Mesendoderm (in vitro differentiated cells): ENCODE data around the gene HEY2.

Experiments used
- DNase-seq: peaks from one replicate; pipeline ENCODE4 v3.0.0; 2013
- H2AK5ac ChIP-seq: 2 replicates; pipeline ENCODE4 v1.6.1; 2013; ENCODE audit warnings: low read length, inconsistent platforms
- H2BK120ac ChIP-seq: 2 replicates; pipeline ENCODE4 v1.6.1; 2013; ENCODE audit warnings: low read depth, mild to moderate bottlenecking, low read length, moderate library complexity, mixed read lengths
- H2BK15ac ChIP-seq: replicated peaks from 2 replicates; pipeline ENCODE4 v1.6.1; 2013; ENCODE audit warnings: low read depth, mild to moderate bottlenecking, moderate library complexity
- H2BK5ac ChIP-seq: 2 replicates; pipeline ENCODE4 v1.6.1; 2013; ENCODE audit warnings: low read length, inconsistent platforms
- H3K18ac ChIP-seq: 2 replicates; pipeline ENCODE4 v1.6.1; 2013; ENCODE audit warnings: mild to moderate bottlenecking, low read length, mixed read lengths
- H3K23ac ChIP-seq: one replicate; pipeline ENCODE4 v1.6.1; 2013; ENCODE audit warnings: low read length
- H3K27ac ChIP-seq: 2 replicates; pipeline ENCODE4 v1.5.1; 2013; ENCODE audit warnings: low read depth, mild to moderate bottlenecking, inconsistent platforms, low read length, moderate library complexity
- H3K27me3 ChIP-seq: 2 replicates; pipeline ENCODE4 v1.6.1; 2013; ENCODE audit warnings: low read length, control low read depth, mild to moderate bottlenecking, inconsistent platforms; ENCODE audit not compliant: insufficient read depth, poor library complexity
- H3K36me3 ChIP-seq: 2 replicates; pipeline ENCODE4 v1.6.1; 2013; ENCODE audit warnings: low read length, inconsistent platforms; ENCODE audit not compliant: control insufficient read depth, insufficient read depth
- H3K4ac ChIP-seq: one replicate; pipeline ENCODE4 v1.6.1; 2013; ENCODE audit warnings: low read depth, mild to moderate bottlenecking, low read length, moderate library complexity
- H3K4me1 ChIP-seq: 2 replicates; pipeline ENCODE4 v1.6.1; 2013; ENCODE audit warnings: low read depth, low read length, inconsistent platforms; ENCODE audit not compliant: control insufficient read depth
- H3K4me2 ChIP-seq: 2 replicates; pipeline ENCODE4 v1.6.1; 2013; ENCODE audit warnings: low read length
- H3K4me3 ChIP-seq: 2 replicates; pipeline ENCODE4 v1.5.1; 2013; ENCODE audit warnings: mild to moderate bottlenecking, low read length
- H3K56ac ChIP-seq: one replicate; pipeline ENCODE4 v1.6.1; 2013; ENCODE audit warnings: low read length
- H3K79me1 ChIP-seq: 2 replicates; pipeline ENCODE4 v1.6.1; 2013; ENCODE audit warnings: low read length, inconsistent platforms
- H3K79me2 ChIP-seq: 2 replicates; pipeline ENCODE4 v1.6.1; 2013; ENCODE audit warnings: mild to moderate bottlenecking, low read length; ENCODE audit not compliant: control insufficient read depth, insufficient read depth
- H3K9ac ChIP-seq: 2 replicates; pipeline ENCODE4 v1.6.1; 2013; ENCODE audit warnings: low read length, inconsistent platforms
- H4K5ac ChIP-seq: one replicate; pipeline ENCODE4 v1.6.1; 2013; ENCODE audit warnings: low read length
- H4K8ac ChIP-seq: one replicate; pipeline ENCODE4 v1.6.1; 2013; ENCODE audit warnings: low read depth, mild to moderate bottlenecking, control low read depth, low read length, moderate library complexity
- WGBS: extraction: QIAGEN DNeasy Blood & Tissue Kit; methylation state at CpG from one replicate; pipeline ENCODE4 v1.1.7; 2013; ENCODE audit warnings: low lambda C conversion rate, missing lambda C conversion rate; ENCODE audit not compliant: insufficient coverage; ENCODE audit errors: extremely low coverage; 5-methylcytosine and 5-hydroxymethylcytosine counted together

HEY2 gene

GRCh38 chr6:125753937-125754259 is 4.5 kb downstream of the HEY2 start:
- Histone ChIP-seq H3K23ac (no peak overlapping the region), H3K56ac (no peak overlapping the region), H3K4me2 (no peak overlapping the region), H3K4me1 (no peaks in the 10 kb centered on the region), H2BK120ac (no peak overlapping the region), H3K79me1 (no peaks in the 10 kb centered on the region), H3K36me3 (peaks cover 5% of the 10 kb centered on the region), H2BK15ac (no peak overlapping the region), H3K79me2 (peaks cover 2% of the 10 kb centered on the region), H3K4me3 (no peak overlapping the region), H4K8ac (no peak overlapping the region), H2BK5ac (no peak overlapping the region), H3K27ac (no peak overlapping the region), H3K4ac (no peak overlapping the region), H3K18ac (no peak overlapping the region), H4K5ac (no peak overlapping the region), H3K27me3 (no peaks in the 10 kb centered on the region), H2AK5ac (no peak overlapping the region), H3K9ac (no peak overlapping the region)
- DNase-seq: no peak

- Histone ChIP-seq H4K8ac (no peak overlapping the region), H3K79me2 (peaks cover 2% of the 10 kb centered on the region), H3K27me3 (no peaks in the 10 kb centered on the region), H3K18ac (no peak overlapping the region), H2BK15ac (no peak overlapping the region), H3K4me3 (no peak overlapping the region), H2AK5ac (no peak overlapping the region), H3K4me1 (no peaks in the 10 kb centered on the region), H2BK120ac (no peak overlapping the region), H3K27ac (no peak overlapping the region), H3K4me2 (no peak overlapping the region), H3K23ac (no peak overlapping the region), H3K9ac (no peak overlapping the region), H3K4ac (no peak overlapping the region), H2BK5ac (no peak overlapping the region), H4K5ac (no peak overlapping the region), H3K79me1 (no peaks in the 10 kb centered on the region), H3K36me3 (peaks cover 5% of the 10 kb centered on the region), H3K56ac (no peak overlapping the region)
- WGBS: no CpG with 5 or more reads among the region's 2 CpGs
- DNase-seq: no peak
Observed at GRCh38 chr6:125754566-125754965, 5.1 kb downstream of the HEY2 start.

GRCh38 chr6:125759184-125759902 is 9.9 kb downstream of the HEY2 start:
- Histone ChIP-seq H3K9ac (no peak overlapping the region), H3K4me1 (no peaks in the 10 kb centered on the region), H3K79me1 (no peaks in the 10 kb centered on the region), H2BK5ac (no peak overlapping the region), H3K4ac (no peak overlapping the region), H2AK5ac (no peak overlapping the region), H3K79me2 (no peaks in the 10 kb centered on the region), H3K27me3 (no peaks in the 10 kb centered on the region), H4K5ac (no peak overlapping the region), H2BK120ac (no peak overlapping the region), H3K4me2 (no peak overlapping the region), H4K8ac (no peak overlapping the region), H3K4me3 (no peak overlapping the region), H3K23ac (no peak overlapping the region), H3K27ac (no peak overlapping the region), H3K18ac (no peak overlapping the region), H3K36me3 (peaks cover 6% of the 10 kb centered on the region), H2BK15ac (no peak overlapping the region), H3K56ac (no peak overlapping the region)
- no CpG with 5 or more reads among the region's 42 CpGs for WGBS
- DNase-seq: peak; percentile 72

GRCh38 chr6:125759959-125760457 is 10.6 kb downstream of the HEY2 start:
- H3K23ac ChIP-seq: no peak overlapping the region
- H2BK5ac ChIP-seq: no peak overlapping the region
- no peak overlapping the region for H3K56ac ChIP-seq
- no peaks in the 10 kb centered on the region for H3K79me1 ChIP-seq
- no peak overlapping the region for H3K4me3 ChIP-seq
- no peak overlapping the region for H3K27ac ChIP-seq
- no peak overlapping the region for H2AK5ac ChIP-seq
- H3K79me2 ChIP-seq: no peaks in the 10 kb centered on the region
- H4K5ac ChIP-seq: no peak overlapping the region
- H3K18ac ChIP-seq: no peak overlapping the region
- no peak for DNase-seq
- H3K4ac ChIP-seq: no peak overlapping the region
- no peak overlapping the region for H2BK15ac ChIP-seq
- H3K4me1 ChIP-seq: no peaks in the 10 kb centered on the region
- no peak overlapping the region for H3K4me2 ChIP-seq
- peaks cover 6% of the 10 kb centered on the region for H3K36me3 ChIP-seq
- no peaks in the 10 kb centered on the region for H3K27me3 ChIP-seq
- H3K9ac ChIP-seq: no peak overlapping the region
- H2BK120ac ChIP-seq: no peak overlapping the region
- no peak overlapping the region for H4K8ac ChIP-seq
- WGBS: no CpG with 5 or more reads among the region's 5 CpGs

- no peak overlapping the region for H3K4me3 ChIP-seq
- H2BK120ac ChIP-seq: no peak overlapping the region
- H3K4me1 ChIP-seq: no peaks in the 10 kb centered on the region
- no peak overlapping the region for H3K18ac ChIP-seq
- H3K79me1 ChIP-seq: no peaks in the 10 kb centered on the region
- H3K9ac ChIP-seq: no peak overlapping the region
- no peak overlapping the region for H4K5ac ChIP-seq
- H2AK5ac ChIP-seq: no peak overlapping the region
- H3K4me2 ChIP-seq: no peak overlapping the region
- no peak overlapping the region for H2BK5ac ChIP-seq
- H3K23ac ChIP-seq: no peak overlapping the region
- no peak for DNase-seq
- H3K36me3 ChIP-seq: peaks cover 2% of the 10 kb centered on the region
- no peak overlapping the region for H3K27ac ChIP-seq
- no peaks in the 10 kb centered on the region for H3K27me3 ChIP-seq
- H3K79me2 ChIP-seq: no peaks in the 10 kb centered on the region
- H2BK15ac ChIP-seq: no peak overlapping the region
- H3K56ac ChIP-seq: no peak overlapping the region
- no peak overlapping the region for H3K4ac ChIP-seq
- no CpG with 5 or more reads among the region's 2 CpGs for WGBS
- H4K8ac ChIP-seq: no peak overlapping the region
Observed at GRCh38 chr6:125764121-125764671, 14.8 kb downstream of the HEY2 start.

- Histone ChIP-seq H4K5ac (no peak overlapping the region), H2AK5ac (no peak overlapping the region), H3K56ac (no peak overlapping the region), H3K18ac (no peak overlapping the region), H3K79me1 (no peaks in the 10 kb centered on the region), H3K9ac (no peak overlapping the region), H3K4me1 (no peaks in the 10 kb centered on the region), H2BK120ac (no peak overlapping the region), H3K23ac (no peak overlapping the region), H3K79me2 (no peaks in the 10 kb centered on the region), H3K4me2 (no peak overlapping the region), H3K27me3 (no peaks in the 10 kb centered on the region), H2BK5ac (no peak overlapping the region), H3K4ac (no peak overlapping the region), H4K8ac (peak overlapping the region; percentile 56), H3K4me3 (no peak overlapping the region), H3K27ac (no peak overlapping the region), H3K36me3 (no peaks in the 10 kb centered on the region), H2BK15ac (no peak overlapping the region)
- no peak for DNase-seq
- no CpG with 5 or more reads among the region's 1 CpG for WGBS
Observed at GRCh38 chr6:125765944-125766343, 16.5 kb downstream of the HEY2 start.
